Common myeloid progenitor, CD34-positive (primary cell): ENCODE measurements around the gene TSPOAP1.

ENCODE experiments used
- CTCF ChIA-PET: fragments of 350-600 bp; sonication (Branson Sonifier 250); formaldehyde crosslinking; loops from one replicate; lab custom pipeline; 2021; ENCODE audit warnings: antibody characterized with exemption; lab: Charles Lee
- POLR2A ChIA-PET: fragments of 350-600 bp; sonication (Branson Sonifier 250); formaldehyde crosslinking; loops from one replicate; lab custom pipeline; 2021; ENCODE audit warnings: antibody characterized with exemption; lab: Charles Lee
- DNase-seq, 3 donors: peaks; one replicate each; pipeline versions ENCODE4 v3.0.0 to v3.0.0-alpha.2; 2013
- H3K27ac ChIP-seq, 2 experiments: 1 replicate in 1 of 2; 2 replicates in 1 of 2; pipeline ENCODE4 v1.7.0; 2013; ENCODE audit warnings: inconsistent platforms in 2 of 2, low read length in 2 of 2, mild to moderate bottlenecking in 2 of 2, low read depth in 1 of 2, moderate library complexity in 1 of 2; ENCODE audit not compliant: severe bottlenecking in 2 of 2, insufficient read depth in 1 of 2, poor library complexity in 1 of 2
- H3K27me3 ChIP-seq, 5 experiments: replicated peaks in 2 of 5; 1 replicate in 3 of 5; 2 replicates in 2 of 5; pipeline versions ENCODE4 v1.6.1 to v1.7.0; 2013; ENCODE audit warnings: low read length in 4 of 5, mild to moderate bottlenecking in 2 of 5, moderate library complexity in 2 of 5, inconsistent platforms in 1 of 5; ENCODE audit not compliant: insufficient read depth in 5 of 5, control insufficient read depth in 4 of 5
- H3K36me3 ChIP-seq, 4 experiments: 1 replicate in 2 of 4; 2 replicates in 2 of 4; pipeline versions ENCODE4 v1.6.1 to v1.7.0; 2013; ENCODE audit warnings: low read length in 3 of 4, control low read depth in 1 of 4, mild to moderate bottlenecking in 1 of 4; ENCODE audit not compliant: control insufficient read depth in 4 of 4, insufficient read depth in 4 of 4
- H3K4me1 ChIP-seq, 4 experiments: 1 replicate in 3 of 4; 2 replicates in 1 of 4; pipeline versions ENCODE4 v1.6.1 to v1.7.1; 2013; ENCODE audit warnings: low read length in 3 of 4, mild to moderate bottlenecking in 3 of 4, control low read depth in 1 of 4, inconsistent platforms in 1 of 4, moderate library complexity in 1 of 4; ENCODE audit not compliant: control insufficient read depth in 4 of 4, insufficient read depth in 4 of 4; ENCODE audit errors: control extremely low read depth in 1 of 4
- H3K4me3 ChIP-seq, 7 experiments: 1 replicate in 4 of 7; 2 replicates in 3 of 7; pipeline versions ENCODE4 v1.5.1 to v1.7.0; 2013; ENCODE audit warnings: mild to moderate bottlenecking in 7 of 7, low read length in 6 of 7, moderate library complexity in 6 of 7, inconsistent platforms in 2 of 7, low read depth in 2 of 7, control low read depth in 1 of 7; ENCODE audit not compliant: insufficient read depth in 4 of 7, control insufficient read depth in 1 of 7; ENCODE audit errors: extremely low read depth in 1 of 7
- H3K9me3 ChIP-seq, 5 experiments: 1 replicate in 4 of 5; 2 replicates in 1 of 5; pipeline versions ENCODE4 v1.6.1 to v1.7.1; 2013; ENCODE audit warnings: low read length in 4 of 5, mild to moderate bottlenecking in 2 of 5, inconsistent platforms in 1 of 5, low read depth in 1 of 5, moderate library complexity in 1 of 5; ENCODE audit not compliant: control insufficient read depth in 4 of 5, insufficient read depth in 2 of 5; ENCODE audit errors: control extremely low read depth in 1 of 5
- WGBS: methylation state at CpG from one replicate; pipeline ENCODE4 v1.1.5; 2013; ENCODE audit not compliant: insufficient coverage; 5-methylcytosine and 5-hydroxymethylcytosine counted together

Gene TSPOAP1

DNA sequence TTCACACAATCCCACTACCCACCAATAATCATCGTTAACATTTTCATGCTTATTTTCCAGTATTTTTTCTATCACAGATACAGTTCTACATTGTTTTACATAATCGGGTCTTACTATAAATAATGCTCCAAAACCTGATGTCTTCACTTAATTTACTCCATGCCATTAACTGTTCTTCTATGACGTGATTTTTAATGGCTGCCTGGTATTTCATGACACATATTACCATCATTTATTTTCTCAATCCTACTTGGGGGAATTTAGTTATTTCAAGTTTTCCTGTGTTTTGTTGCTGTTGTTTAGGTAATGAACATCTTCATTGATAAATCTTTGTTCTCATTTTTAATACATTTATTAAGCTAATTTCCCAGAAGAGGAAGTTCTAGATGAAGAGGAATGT is 75.5 kb downstream of the TSPOAP1 start:
- peaks cover 0 to 12% (median 9%) of the 10 kb centered on the region in 4 experiments for H3K4me1 ChIP-seq
- POLR2A ChIA-PET = no interaction called here
- H3K36me3 ChIP-seq = no peaks in the 10 kb centered on the region
- no peak overlapping the region for H3K4me3 ChIP-seq
- WGBS = 100% methylated on average over 2 of the region's 3 CpGs
- CTCF ChIA-PET = interaction anchor here (0.8 kb wide), 1 partner anchor 11 kb away, joined by 3 read pairs; no protein-coding TSS in a partner anchor
- DNase-seq = no peak
- no peaks in the 10 kb centered on the region for H3K9me3 ChIP-seq
- H3K27me3 ChIP-seq = peaks cover 0 to 17% (median 4%) of the 10 kb centered on the region in 5 experiments
- H3K27ac ChIP-seq = no peak overlapping the region

- CTCF ChIA-PET = interaction anchor here (1.3 kb wide), 1 partner anchor 65 kb away, joined by 3 read pairs; no protein-coding TSS in a partner anchor
- no peak overlapping the region for H3K4me3 ChIP-seq
- 94% methylated on average over 9 of the region's 9 CpGs for WGBS
- peaks cover 0 to 19% (median 15%) of the 10 kb centered on the region in 4 experiments for H3K4me1 ChIP-seq
- peaks cover 0 to 19% (median 4%) of the 10 kb centered on the region in 5 experiments for H3K27me3 ChIP-seq
- no peaks in the 10 kb centered on the region for H3K36me3 ChIP-seq
- POLR2A ChIA-PET = no interaction called here
- H3K27ac ChIP-seq = no peak overlapping the region
- DNase-seq = no peak
- H3K9me3 ChIP-seq = no peaks in the 10 kb centered on the region
Measured at GRCh38 chr17:58252141-58252540, 76.5 kb downstream of the TSPOAP1 start.
